Sigmoid colon (tissue), 3 donors: ENCODE data around the gene AGTRAP.

Experiments
- POLR2A ChIP-seq, 2 donors: fragments of 450-650 bp; IDR thresholded peaks; one replicate each; pipeline ENCODE4 v1.6.1; 2016; ENCODE audit warnings: antibody characterized with exemption in 2 of 2, mild to moderate bottlenecking in 2 of 2, moderate library complexity in 2 of 2
- TF ChIP-seq, protein P1 (sequence below), 4 experiments: fragments of 450-650 bp in 3 of 4; fragments of 200-600 bp in 1 of 4; IDR thresholded peaks; one replicate each; pipeline ENCODE4 v1.5.1; 2016 to 2019; ENCODE audit warnings: antibody characterized with exemption in 4 of 4, mild to moderate bottlenecking in 3 of 4, moderate library complexity in 2 of 4

DNA sequence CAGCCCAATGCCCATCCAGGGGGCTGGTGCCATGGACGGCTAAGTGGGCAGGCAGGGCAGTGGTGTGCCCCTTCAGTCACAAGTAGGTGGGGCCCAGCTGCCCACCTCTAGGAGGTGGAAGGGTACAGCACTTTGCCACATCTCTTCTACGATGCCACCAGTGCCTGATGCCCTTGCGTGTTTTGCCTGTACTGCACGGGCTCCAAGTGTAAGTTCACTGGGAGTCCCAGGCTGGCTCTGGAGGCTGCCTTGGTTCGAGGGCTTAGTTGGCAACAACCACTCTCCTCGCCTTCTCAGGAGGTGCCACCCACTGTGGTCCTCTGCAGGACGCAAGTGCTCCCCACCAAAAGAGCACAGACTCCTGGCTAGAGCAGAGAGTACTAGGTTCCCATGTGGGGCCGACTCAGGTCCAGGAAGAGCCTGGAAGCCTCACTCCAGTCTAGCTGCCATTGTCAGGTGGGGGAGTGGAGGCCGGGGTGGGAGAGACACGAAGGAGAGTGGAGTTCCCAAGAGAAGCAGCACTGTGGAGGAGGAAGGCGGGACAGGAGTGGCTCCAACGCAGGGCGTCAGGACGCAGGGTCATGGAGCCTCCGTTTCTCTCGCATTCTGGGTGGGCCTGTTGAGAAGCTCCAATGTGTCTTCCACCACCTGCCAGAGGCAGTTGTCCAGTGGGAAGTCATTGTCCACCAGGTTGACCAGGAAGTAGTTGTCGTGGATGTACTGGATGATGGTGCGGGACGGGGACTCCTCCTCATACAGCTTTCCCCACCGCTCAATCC lies 54.4 kb downstream of the AGTRAP start:
- TF ChIP-seq, protein P1, sequence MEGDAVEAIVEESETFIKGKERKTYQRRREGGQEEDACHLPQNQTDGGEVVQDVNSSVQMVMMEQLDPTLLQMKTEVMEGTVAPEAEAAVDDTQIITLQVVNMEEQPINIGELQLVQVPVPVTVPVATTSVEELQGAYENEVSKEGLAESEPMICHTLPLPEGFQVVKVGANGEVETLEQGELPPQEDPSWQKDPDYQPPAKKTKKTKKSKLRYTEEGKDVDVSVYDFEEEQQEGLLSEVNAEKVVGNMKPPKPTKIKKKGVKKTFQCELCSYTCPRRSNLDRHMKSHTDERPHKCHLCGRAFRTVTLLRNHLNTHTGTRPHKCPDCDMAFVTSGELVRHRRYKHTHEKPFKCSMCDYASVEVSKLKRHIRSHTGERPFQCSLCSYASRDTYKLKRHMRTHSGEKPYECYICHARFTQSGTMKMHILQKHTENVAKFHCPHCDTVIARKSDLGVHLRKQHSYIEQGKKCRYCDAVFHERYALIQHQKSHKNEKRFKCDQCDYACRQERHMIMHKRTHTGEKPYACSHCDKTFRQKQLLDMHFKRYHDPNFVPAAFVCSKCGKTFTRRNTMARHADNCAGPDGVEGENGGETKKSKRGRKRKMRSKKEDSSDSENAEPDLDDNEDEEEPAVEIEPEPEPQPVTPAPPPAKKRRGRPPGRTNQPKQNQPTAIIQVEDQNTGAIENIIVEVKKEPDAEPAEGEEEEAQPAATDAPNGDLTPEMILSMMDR (IDR thresholded peaks at IDR 0.05) = no peak
- TF ChIP-seq POLR2A (IDR thresholded peaks at IDR 0.05) = no peak
